Left ventricle myocardium inferior (tissue), 1 donor: ENCODE measurements around the gene CCT2. TPM values are rescaled to one million over a fixed set of nuclear protein-coding genes. Genes with fewer than 3 reads are reported as not detected.

ENCODE experiments used
- DNase-seq: peaks from one replicate; pipeline ENCODE4 v3.0.0-alpha.2; 2020
- H3K27ac ChIP-seq: fragments of 200-600 bp; replicated peaks from 2 replicates; pipeline ENCODE4 v1.8.0; 2021
- H3K27me3 ChIP-seq: fragments of 200-600 bp; 2 replicates; pipeline ENCODE4 v1.8.0; 2021; ENCODE audit warnings: low read depth
- H3K36me3 ChIP-seq: fragments of 200-600 bp; 2 replicates; pipeline ENCODE4 v1.8.0; 2021
- H3K4me1 ChIP-seq: fragments of 200-600 bp; 2 replicates; pipeline ENCODE4 v1.8.0; 2021
- H3K4me3 ChIP-seq: fragments of 200-600 bp; 2 replicates; pipeline ENCODE4 v1.8.0; 2021; ENCODE audit warnings: mild to moderate bottlenecking, moderate library complexity
- H3K9me3 ChIP-seq: fragments of 200-600 bp; replicated peaks from 2 replicates; pipeline ENCODE4 v1.8.0; 2021
- intact Hi-C: fragments of 100-400 bp; cut with micrococcal nuclease; formaldehyde crosslinking; loops from one replicate; pipeline ENCODE4 v1.11.0; 2022
- total RNA-seq: library from RNA; stranded (reverse); fragmentation: NEBNext Ultra II Directional; extraction: Animal tissue kit (Norgen Biotek cat#: 25700); gene quantifications from one replicate; pipeline ENCODE4 v1.2.1, GENCODE V29; 2021
- TF ChIP-seq, protein P1 (sequence below): fragments of 200-600 bp; IDR thresholded peaks from 2 replicates; pipeline ENCODE4 v1.8.0; 2021; ENCODE audit warnings: antibody characterized with exemption, mild to moderate bottlenecking, borderline replicate concordance
- donor health status: DM: no; HTN: yes; CAD: no; lungs with severe emphysema.

CCT2 gene
- total RNA-seq, 1 donor from 2014 or later = 91.7 TPM

DNA sequence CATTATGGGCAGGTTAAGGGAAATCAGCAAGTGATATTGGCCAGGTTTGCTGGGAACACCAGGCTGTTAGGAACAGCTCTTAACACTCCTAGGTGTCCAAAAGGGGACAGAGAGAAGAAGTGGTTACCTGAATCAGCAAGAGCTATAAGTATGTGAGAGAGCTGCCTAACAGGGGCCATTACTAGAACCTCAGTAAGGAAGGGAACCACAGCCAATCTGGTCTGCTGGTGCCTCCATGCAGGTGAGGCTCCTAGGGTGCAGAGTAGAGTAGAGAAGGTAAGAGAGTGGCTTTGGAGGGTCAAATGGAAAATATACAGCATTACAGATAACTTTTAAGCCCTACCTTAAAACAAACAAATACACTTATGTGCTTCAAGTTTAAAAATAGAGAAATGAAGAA is 36.6 kb upstream of the CCT2 start:
- H3K4me1 ChIP-seq = peaks cover 1% of the 10 kb centered on the region
- no peaks in the 10 kb centered on the region for H3K27me3 ChIP-seq
- peaks cover 10% of the 10 kb centered on the region for H3K9me3 ChIP-seq
- peaks cover 7% of the 10 kb centered on the region for H3K36me3 ChIP-seq
- no peak for DNase-seq
- TF ChIP-seq, protein P1, sequence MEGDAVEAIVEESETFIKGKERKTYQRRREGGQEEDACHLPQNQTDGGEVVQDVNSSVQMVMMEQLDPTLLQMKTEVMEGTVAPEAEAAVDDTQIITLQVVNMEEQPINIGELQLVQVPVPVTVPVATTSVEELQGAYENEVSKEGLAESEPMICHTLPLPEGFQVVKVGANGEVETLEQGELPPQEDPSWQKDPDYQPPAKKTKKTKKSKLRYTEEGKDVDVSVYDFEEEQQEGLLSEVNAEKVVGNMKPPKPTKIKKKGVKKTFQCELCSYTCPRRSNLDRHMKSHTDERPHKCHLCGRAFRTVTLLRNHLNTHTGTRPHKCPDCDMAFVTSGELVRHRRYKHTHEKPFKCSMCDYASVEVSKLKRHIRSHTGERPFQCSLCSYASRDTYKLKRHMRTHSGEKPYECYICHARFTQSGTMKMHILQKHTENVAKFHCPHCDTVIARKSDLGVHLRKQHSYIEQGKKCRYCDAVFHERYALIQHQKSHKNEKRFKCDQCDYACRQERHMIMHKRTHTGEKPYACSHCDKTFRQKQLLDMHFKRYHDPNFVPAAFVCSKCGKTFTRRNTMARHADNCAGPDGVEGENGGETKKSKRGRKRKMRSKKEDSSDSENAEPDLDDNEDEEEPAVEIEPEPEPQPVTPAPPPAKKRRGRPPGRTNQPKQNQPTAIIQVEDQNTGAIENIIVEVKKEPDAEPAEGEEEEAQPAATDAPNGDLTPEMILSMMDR = no peak
- H3K27ac ChIP-seq = no peak overlapping the region
- H3K4me3 ChIP-seq = no peak overlapping the region
- intact Hi-C loops = no loop called here

DNA sequence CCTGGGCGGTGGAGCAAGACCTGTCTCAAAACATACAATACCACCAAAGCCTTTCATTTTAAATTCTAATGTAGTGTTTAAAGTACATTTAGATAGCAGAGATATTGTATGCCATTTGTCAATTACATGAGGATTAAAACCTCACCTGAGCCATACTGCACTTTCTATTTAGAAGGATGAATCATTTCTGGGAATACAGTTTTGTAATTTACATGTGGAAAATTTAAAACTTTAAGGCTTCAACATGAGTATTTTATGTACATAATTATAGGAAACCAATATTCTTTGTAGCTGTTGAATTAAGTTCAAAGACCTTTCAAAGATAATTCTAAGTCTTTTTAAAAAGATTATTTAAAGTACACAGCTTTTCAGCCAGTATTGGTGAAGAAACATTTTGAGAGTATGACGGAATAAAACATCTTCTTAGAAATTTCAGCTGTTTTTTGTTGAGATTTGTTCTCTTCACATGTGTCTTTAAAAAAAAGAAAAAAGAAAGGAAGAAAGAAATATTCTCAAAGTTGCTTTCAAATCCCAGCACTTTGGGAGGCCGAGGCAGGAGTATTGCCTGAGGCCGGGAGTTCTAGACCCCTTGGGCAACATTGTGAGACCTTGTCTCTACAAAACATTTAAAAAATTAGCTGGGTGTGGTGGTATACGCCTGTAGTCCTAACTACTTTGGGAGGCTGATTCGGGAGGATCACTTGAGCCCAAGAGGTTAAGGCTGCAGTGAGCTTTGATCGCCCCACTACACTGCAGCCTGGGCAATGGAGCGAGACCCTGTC is 34.5 kb upstream of the CCT2 start:
- intact Hi-C loops = no loop called here
- Histone ChIP-seq H3K27me3 (no peaks in the 10 kb centered on the region), H3K4me3 (no peak overlapping the region), H3K4me1 (peaks cover 11% of the 10 kb centered on the region), H3K27ac (no peak overlapping the region), H3K9me3 (no peaks in the 10 kb centered on the region), H3K36me3 (no peaks in the 10 kb centered on the region)
- TF ChIP-seq, protein P1 = no peak
- DNase-seq = no peak

DNA sequence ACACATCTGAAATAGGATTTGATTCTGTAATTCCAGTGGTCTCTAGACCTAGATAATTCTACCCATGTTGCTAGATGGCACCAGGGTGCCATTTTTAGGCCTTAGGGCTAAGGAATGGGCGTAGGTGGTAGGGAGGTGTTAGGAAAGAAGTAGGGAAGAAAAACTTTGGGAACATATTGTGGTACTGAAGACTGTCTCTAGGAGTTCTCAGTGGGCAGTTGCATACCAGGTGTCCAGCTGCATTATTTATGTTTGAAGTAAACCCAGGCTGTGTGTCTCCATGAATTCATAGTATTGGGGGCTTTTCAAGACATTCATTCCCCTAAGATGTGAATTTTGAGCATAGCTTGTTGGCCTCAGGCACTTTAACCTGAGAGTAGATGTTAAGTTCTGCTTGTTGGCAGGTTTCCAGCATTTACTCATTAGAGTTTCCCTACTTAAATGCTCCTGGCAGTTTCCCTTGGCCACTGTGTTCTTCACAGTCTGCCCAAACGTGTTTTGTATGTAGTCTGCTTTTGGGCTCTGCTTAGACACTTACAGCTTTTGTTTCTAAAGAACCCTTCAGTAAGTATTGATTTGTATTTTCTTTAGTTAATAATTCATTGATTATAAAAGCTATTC is 31.5 kb upstream of the CCT2 start:
- H3K27ac ChIP-seq = peak overlapping the region; percentile 32

DNA sequence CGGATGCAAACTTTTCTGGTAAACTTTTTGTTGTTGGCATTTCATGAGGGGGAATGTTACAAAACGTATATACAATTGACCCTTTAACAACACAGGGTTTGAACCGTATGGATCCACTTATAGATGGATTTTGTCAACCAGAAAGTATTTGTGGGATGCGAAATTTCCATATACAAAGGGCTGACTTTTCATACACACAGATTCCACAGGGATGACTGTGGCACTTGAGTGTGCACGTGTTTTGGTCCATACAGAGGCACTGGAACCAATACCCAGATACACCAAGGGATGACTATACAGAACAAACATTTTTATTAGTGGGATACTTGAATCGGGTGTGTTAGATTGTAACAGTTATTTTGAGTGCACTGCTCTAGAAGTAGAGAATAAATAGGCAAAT is 29.8 kb upstream of the CCT2 start:
- intact Hi-C loops = no loop called here
- no peak overlapping the region for H3K4me3 ChIP-seq
- no peak for DNase-seq
- no peak overlapping the region for H3K27ac ChIP-seq
- peaks cover 28% of the 10 kb centered on the region for H3K4me1 ChIP-seq
- H3K27me3 ChIP-seq = no peaks in the 10 kb centered on the region
- no peaks in the 10 kb centered on the region for H3K9me3 ChIP-seq
- no peaks in the 10 kb centered on the region for H3K36me3 ChIP-seq
- TF ChIP-seq, protein P1 = no peak

More for the DNA sequence above, 31.5 kb upstream of the CCT2 start:
- peaks cover 21% of the 10 kb centered on the region for H3K4me1 ChIP-seq
- H3K9me3 ChIP-seq = no peaks in the 10 kb centered on the region
- no peaks in the 10 kb centered on the region for H3K36me3 ChIP-seq
- no peak overlapping the region for H3K4me3 ChIP-seq
- no peak for DNase-seq
- intact Hi-C loops = no loop called here
- TF ChIP-seq, protein P1 = no peak
- no peaks in the 10 kb centered on the region for H3K27me3 ChIP-seq

DNA sequence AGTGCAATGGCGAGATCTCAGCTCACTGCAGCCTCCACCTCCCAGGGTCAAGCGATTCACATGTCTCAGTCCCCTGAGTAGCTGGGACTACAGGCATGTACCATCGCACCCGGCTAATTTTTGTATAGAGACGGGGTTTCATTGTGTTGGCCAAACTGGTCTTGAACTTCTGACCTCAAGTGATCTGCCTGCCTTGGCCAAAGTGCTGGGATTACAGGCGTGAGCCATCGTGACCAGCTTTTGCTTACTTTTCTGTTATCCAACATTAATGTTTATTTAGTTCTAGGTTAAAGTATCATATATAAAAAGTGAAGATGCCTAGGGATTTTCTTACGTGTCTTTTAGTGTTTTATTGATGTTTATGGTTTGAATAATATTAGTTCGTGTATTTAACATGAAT is 28.9 kb upstream of the CCT2 start:
- Histone ChIP-seq H3K4me3 (no peak overlapping the region), H3K4me1 (peaks cover 28% of the 10 kb centered on the region), H3K36me3 (no peaks in the 10 kb centered on the region), H3K9me3 (no peaks in the 10 kb centered on the region), H3K27ac (no peak overlapping the region), H3K27me3 (no peaks in the 10 kb centered on the region)
- intact Hi-C loops = no loop called here
- DNase-seq = no peak
- TF ChIP-seq, protein P1 = no peak
